Uterus (tissue), 4 donors: ENCODE results near the gene DNAAF3. TPM values are rescaled to one million over a fixed set of nuclear protein-coding genes. Genes with fewer than 3 reads are reported as not detected.

Experiments
- DNase-seq, 2 donors: peaks; one replicate each; pipeline ENCODE4 v3.0.0-alpha.2; 2019 to 2020
- H3K27ac ChIP-seq, 2 donors: fragments of 200-600 bp; sonication (generic); 1 replicate in 1 of 2; 2 replicates in 1 of 2; pipeline ENCODE4 v1.5.1; 2016 to 2018
- H3K27me3 ChIP-seq, 2 donors: fragments of 200-600 bp; sonication (generic); one replicate each; pipeline ENCODE4 v1.5.1; 2018 to 2019; ENCODE audit warnings: control low read depth in 1 of 2
- H3K36me3 ChIP-seq, 2 donors: fragments of 200-600 bp; sonication (generic); one replicate each; pipeline ENCODE4 v1.5.1; 2019; ENCODE audit warnings: control low read depth in 1 of 2
- H3K4me1 ChIP-seq, 2 donors: fragments of 200-600 bp; sonication (generic); one replicate each; pipeline ENCODE4 v1.5.1; 2018 to 2019; ENCODE audit warnings: control low read depth in 1 of 2
- H3K4me3 ChIP-seq, 2 donors: fragments of 200-600 bp; sonication (generic); 1 replicate in 1 of 2; 2 replicates in 1 of 2; pipeline ENCODE4 v1.5.1; 2018 to 2019; ENCODE audit warnings: mild to moderate bottlenecking in 1 of 2
- H3K9me3 ChIP-seq, 2 donors: fragments of 200-600 bp; sonication (generic); one replicate each; pipeline ENCODE4 v1.5.1; 2019; ENCODE audit warnings: control low read depth in 1 of 2
- POLR2A ChIP-seq, 2 donors: fragments of 450-650 bp; IDR thresholded peaks; one replicate each; pipeline ENCODE4 v1.6.1; 2016; ENCODE audit warnings: antibody characterized with exemption in 2 of 2, mild to moderate bottlenecking in 1 of 2, moderate library complexity in 1 of 2
- intact Hi-C: fragments of 100-400 bp; cut with DNase I; formaldehyde crosslinking; loops from one replicate; pipeline ENCODE4 v1.15.1; 2023; ENCODE audit warnings: low total_unique reads
- total RNA-seq, 4 donors: library from RNA; depleted of rRNA in 3 of 4; stranded (reverse); fragments of >200 nt in 3 of 4; gene quantifications; one replicate each; pipeline versions ENCODE4 v1.1.0 to v1.2.4, GENCODE V29; 2014 to 2023
- TF ChIP-seq, protein P1 (sequence below), 4 experiments: fragments of 200-600 bp in 2 of 4; fragments of 450-650 bp in 2 of 4; sonication (generic) in 2 of 4; IDR thresholded peaks; one replicate each; pipeline ENCODE4 v1.5.1; 2016 to 2019; ENCODE audit warnings: antibody characterized with exemption in 4 of 4, mild to moderate bottlenecking in 2 of 4, moderate library complexity in 1 of 4
- donor health status: DM: yes; HTN: yes; CAD: no.

DNAAF3 gene
- total RNA-seq, 4 donors from 2014 or later = 3.1 to 4.4 (median 3.9) TPM; not detected in 1

DNA sequence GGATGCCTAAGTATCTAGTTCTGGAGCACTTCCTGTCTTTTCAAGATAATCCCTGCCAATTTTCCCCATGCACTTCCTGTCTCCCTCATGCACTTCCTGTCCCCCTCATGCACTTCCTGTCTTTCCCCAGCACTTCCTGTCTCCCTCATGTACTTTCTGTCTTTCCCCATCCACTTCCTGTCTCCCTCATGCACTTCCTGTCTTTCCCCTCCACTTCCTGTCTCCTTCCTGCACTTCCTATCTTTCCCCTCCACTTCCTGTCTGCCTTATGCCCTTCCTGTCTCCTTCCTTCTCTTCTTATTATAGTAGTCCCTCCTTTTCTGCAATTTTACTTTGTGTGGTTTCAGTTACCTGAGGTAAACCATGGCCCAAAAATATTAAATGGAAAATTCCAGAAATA, 14.4 kb downstream of the DNAAF3 start:
- H3K27me3 ChIP-seq = peaks cover 18 to 27% of the 10 kb centered on the region in 2 donors
- no peaks in the 10 kb centered on the region for H3K9me3 ChIP-seq
- DNase-seq = no peak
- intact Hi-C loops = no loop called here
- no peak overlapping the region for H3K27ac ChIP-seq
- no peak for TF ChIP-seq POLR2A (IDR thresholded peaks at IDR 0.05)
- TF ChIP-seq, protein P1, sequence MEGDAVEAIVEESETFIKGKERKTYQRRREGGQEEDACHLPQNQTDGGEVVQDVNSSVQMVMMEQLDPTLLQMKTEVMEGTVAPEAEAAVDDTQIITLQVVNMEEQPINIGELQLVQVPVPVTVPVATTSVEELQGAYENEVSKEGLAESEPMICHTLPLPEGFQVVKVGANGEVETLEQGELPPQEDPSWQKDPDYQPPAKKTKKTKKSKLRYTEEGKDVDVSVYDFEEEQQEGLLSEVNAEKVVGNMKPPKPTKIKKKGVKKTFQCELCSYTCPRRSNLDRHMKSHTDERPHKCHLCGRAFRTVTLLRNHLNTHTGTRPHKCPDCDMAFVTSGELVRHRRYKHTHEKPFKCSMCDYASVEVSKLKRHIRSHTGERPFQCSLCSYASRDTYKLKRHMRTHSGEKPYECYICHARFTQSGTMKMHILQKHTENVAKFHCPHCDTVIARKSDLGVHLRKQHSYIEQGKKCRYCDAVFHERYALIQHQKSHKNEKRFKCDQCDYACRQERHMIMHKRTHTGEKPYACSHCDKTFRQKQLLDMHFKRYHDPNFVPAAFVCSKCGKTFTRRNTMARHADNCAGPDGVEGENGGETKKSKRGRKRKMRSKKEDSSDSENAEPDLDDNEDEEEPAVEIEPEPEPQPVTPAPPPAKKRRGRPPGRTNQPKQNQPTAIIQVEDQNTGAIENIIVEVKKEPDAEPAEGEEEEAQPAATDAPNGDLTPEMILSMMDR (IDR thresholded peaks at IDR 0.05) = no peak
- no peaks in the 10 kb centered on the region for H3K36me3 ChIP-seq
- H3K4me1 ChIP-seq = no peaks in the 10 kb centered on the region
- H3K4me3 ChIP-seq = no peak overlapping the region

DNA sequence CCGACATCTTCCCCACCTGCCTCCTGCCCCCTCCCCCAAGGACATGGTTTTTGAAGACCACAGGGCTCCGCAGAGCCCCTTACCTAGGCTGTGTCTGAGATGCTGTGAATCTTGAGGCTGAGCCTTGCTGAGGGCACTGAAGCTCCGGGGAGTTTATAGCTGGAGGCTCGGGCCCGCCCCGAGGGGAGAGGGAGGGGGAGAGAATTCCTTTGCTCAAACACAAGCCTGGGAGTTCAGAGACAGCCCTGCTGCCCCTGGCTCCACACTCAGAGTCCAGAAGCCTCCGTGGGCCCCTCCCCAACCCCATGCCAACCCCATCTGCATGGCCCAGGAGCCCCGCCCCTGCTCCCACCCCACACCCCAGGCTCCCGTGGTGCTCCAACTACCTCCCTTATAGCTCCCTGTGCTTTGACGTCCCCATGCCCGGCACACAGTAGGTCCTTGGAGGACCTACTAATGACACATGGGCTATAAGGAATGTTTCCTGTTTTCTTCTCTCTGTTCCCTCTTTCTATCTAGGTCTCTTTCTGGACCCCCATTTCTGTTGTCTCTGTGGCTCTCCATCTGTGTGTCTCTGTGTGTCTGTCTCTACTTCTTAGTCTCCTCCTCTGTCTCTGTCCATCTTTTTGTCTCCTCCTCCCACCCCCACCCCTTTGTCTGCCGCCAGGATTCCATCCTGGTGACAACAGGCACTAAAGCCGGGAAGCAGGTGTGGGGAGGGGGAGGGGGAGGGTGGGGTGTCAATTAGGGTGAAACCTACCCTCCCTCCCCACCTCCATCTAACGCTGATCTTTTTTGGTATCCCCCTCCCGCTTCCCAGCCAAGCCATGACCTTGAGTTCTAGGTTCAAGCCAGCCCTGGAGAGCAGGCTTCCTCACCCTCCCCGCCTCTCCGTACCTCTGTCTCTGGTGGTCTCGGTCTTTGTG, 17.1 kb downstream of the DNAAF3 start, which contains the start of gene TNNT1:
TSS of gene TNNT1 (minus strand) at position 129 of the 926 bp plus-strand sequence. CDS start 2,049 bp downstream, outside the sequence.
- TF ChIP-seq POLR2A (IDR thresholded peaks at IDR 0.05) = no peak
- TF ChIP-seq, protein P1 (IDR thresholded peaks at IDR 0.05) = no peak
- Histone ChIP-seq H3K27ac (no peak within 1 kb of the TSS), H3K4me3 (no peak within 1 kb of the TSS), H3K36me3 (no peaks in the 10 kb centered on the region), H3K4me1 (peaks cover 0 to 3% of the 10 kb centered on the region in 2 donors), H3K27me3 (peaks cover 19 to 35% of the 10 kb centered on the region in 2 donors), H3K9me3 (no peaks in the 10 kb centered on the region)
- intact Hi-C loops = no loop called here
- no peak for DNase-seq

DNA sequence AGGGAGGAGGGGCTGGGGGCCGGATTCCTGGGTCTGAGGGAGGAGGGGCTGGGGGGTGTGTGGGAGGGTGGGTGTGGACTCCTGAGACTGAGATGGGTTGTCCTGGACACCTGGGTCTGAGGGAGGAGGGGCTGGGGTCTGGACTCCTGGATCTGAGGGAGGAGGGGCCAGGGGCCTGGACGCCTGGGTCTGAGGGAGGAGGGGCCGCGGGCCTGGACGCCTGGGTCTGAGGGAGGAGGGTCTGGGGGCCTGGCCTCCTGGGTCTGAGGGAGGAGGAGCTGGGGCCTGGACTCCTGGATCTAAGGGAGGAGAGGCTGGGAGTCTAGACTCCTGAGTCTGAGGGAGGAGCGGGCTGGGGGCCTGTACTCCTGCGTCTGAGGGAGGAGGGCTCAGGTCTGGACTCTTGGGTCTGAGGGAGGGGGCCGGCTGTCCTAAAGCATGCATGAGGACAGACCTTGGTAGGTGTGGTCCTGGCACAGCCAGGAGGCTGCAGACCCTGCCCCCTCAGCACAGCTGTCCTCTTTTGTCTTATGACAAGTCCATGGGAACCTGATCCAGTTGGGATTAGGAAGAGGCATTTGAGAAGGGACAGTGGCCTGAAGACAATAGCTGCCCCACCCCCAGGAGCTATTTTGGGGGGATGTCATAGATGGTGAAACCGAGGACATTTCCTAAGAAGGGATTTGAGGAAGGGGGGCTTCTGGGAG, 18.7 kb downstream of the DNAAF3 start:
- TF ChIP-seq POLR2A (IDR thresholded peaks at IDR 0.05) = no peak
- TF ChIP-seq, protein P1 (IDR thresholded peaks at IDR 0.05) = no peak
- no peaks in the 10 kb centered on the region for H3K9me3 ChIP-seq
- H3K36me3 ChIP-seq = no peaks in the 10 kb centered on the region
- peaks cover 0 to 3% of the 10 kb centered on the region in 2 donors for H3K4me1 ChIP-seq
- H3K4me3 ChIP-seq = no peak overlapping the region
- intact Hi-C loops = no loop called here
- no peak for DNase-seq
- no peak overlapping the region for H3K27ac ChIP-seq
- peaks cover 19 to 43% of the 10 kb centered on the region in 2 donors for H3K27me3 ChIP-seq

DNA sequence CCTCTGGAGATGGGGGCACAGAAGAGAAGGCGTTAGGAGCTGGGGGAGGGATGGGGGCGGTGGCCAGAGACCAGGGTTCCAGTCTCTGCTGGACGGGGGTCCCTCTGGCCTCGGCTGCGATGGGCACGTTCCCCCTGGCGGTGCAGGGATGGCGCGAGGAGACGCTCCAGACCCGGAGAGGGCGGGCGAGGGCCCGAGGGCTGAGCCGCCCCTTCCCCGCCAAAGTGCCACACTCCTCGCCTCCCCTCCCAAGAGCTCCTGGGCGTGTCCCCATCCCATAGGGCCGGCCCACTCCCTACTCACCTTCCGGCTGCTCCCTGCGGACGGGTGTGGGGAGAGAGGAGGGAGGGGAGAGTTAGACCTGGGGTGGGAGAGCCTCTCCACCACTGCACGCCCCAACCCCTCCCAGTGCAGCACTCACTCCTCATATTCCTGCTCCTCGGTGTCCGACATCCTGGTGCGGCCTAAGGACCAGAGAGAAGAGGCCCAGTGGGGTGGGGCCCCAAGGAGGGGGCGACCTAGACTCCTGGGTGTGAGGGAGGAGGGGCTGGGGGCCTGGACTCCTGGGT, 19.6 kb downstream of the DNAAF3 start:
- TF ChIP-seq, protein P1 (IDR thresholded peaks at IDR 0.05) = no peak
- TF ChIP-seq POLR2A (IDR thresholded peaks at IDR 0.05) = no peak
- peaks cover 19 to 53% of the 10 kb centered on the region in 2 donors for H3K27me3 ChIP-seq
- no peak overlapping the region for H3K4me3 ChIP-seq
- no peaks in the 10 kb centered on the region for H3K9me3 ChIP-seq
- no peak overlapping the region for H3K27ac ChIP-seq
- peaks cover 0 to 3% of the 10 kb centered on the region in 2 donors for H3K4me1 ChIP-seq
- DNase-seq = no peak
- intact Hi-C loops = no loop called here
- H3K36me3 ChIP-seq = no peaks in the 10 kb centered on the region
